ENCODE measurements around the gene RHBDL2.
"Not testable (repeated sequence)": the region's sequence is repeated elsewhere in the genome, so short reads cannot be mapped to it uniquely, and the experiment has no call there.

The RHBDL2 gene

GRCh38 chr1:38839363-38839762 is 102.3 kb downstream of the RHBDL2 start:
- no peak overlapping the region for H3K4me3 ChIP-seq (ENCODE audit: low read length)
- H3K9me3 ChIP-seq (ENCODE audit: insufficient read depth, low read length) = no peaks in the 10 kb centered on the region
- H4K20me1 ChIP-seq (ENCODE audit: insufficient read depth, low read length) = peaks cover 19% of the 10 kb centered on the region; the same call in 1 of the 2 replicates
- H3K36me3 ChIP-seq (replicated peaks; ENCODE audit: low read depth, low read length) = peaks cover 32% of the 10 kb centered on the region
- no peaks in the 10 kb centered on the region for H3K4me1 ChIP-seq (ENCODE audit: low read length)
- no peak overlapping the region for H3K9ac ChIP-seq (ENCODE audit: low read length)
- no peak for TF ChIP-seq EZH2phosphoT487 (IDR thresholded peaks at IDR 0.05; ENCODE audit: low read depth)
- no peak for TF ChIP-seq CTCF (IDR thresholded peaks at IDR 0.05; ENCODE audit: low read depth, low read length)
- H3K4me2 ChIP-seq (ENCODE audit: low read length) = no peak overlapping the region
- peaks cover 27% of the 10 kb centered on the region for H3K79me2 ChIP-seq (ENCODE audit: low read length)
- no peak overlapping the region for H2AFZ ChIP-seq (ENCODE audit: low read depth, low read length)
- no peaks in the 10 kb centered on the region for H3K27me3 ChIP-seq (ENCODE audit: low read depth, low read length)
- no peak overlapping the region for H3K27ac ChIP-seq (ENCODE audit: low read length)

- not testable (repeated sequence) for H3K79me2 ChIP-seq (ENCODE audit: low read length); H3K4me1 ChIP-seq (ENCODE audit: low read length)
Measured at GRCh38 chr1:38836316-38836715, 105.3 kb downstream of the RHBDL2 start.

More at GRCh38 chr1:38836316-38836715, 105.3 kb downstream of the RHBDL2 start:
- not testable (repeated sequence) for H3K4me2 ChIP-seq (ENCODE audit: low read length); H3K4me3 ChIP-seq (ENCODE audit: low read length); H3K9me3 ChIP-seq (ENCODE audit: insufficient read depth, low read length); H3K9ac ChIP-seq (ENCODE audit: low read length); H2AFZ ChIP-seq (ENCODE audit: low read depth, low read length); H3K27me3 ChIP-seq (ENCODE audit: low read depth, low read length); H3K27ac ChIP-seq (ENCODE audit: low read length)
- Histone ChIP-seq H4K20me1 (ENCODE audit: insufficient read depth, low read length) (peaks cover 12% of the 10 kb centered on the region; the same call in 1 of the 2 replicates), H3K36me3 (replicated peaks; ENCODE audit: low read depth, low read length) (peaks cover 20% of the 10 kb centered on the region)

Measured in OCI-LY3 (cell line).